Upper lobe of left lung (tissue), 6 donors: ENCODE measurements around the gene ZNF641. TPM values are rescaled to one million over a fixed set of nuclear protein-coding genes. Genes with fewer than 3 reads are reported as not detected.

Experiments used
- ATAC-seq, 2 donors: fragments of 200-7000 bp; cut with Tn5 transposase; one replicate each; pipeline ENCODE4 v1.9.1; 2022; ENCODE audit warnings: mild to moderate bottlenecking in 2 of 2, moderate library complexity in 2 of 2; ENCODE audit not compliant: low FRiP score in 2 of 2
- DNase-seq, 2 donors: peaks; one replicate each; pipeline ENCODE4 v3.0.0-alpha.2; 2019 to 2020
- H3K27ac ChIP-seq, 4 donors: fragments of 200-600 bp; sonication (generic); one replicate each; pipeline ENCODE4 v1.5.1; 2016 to 2019
- H3K27me3 ChIP-seq, 4 donors: fragments of 200-600 bp; sonication (generic); one replicate each; pipeline ENCODE4 v1.5.1; 2017 to 2019
- H3K36me3 ChIP-seq, 4 donors: fragments of 200-600 bp; sonication (generic); one replicate each; pipeline ENCODE4 v1.5.1; 2016 to 2019
- H3K4me1 ChIP-seq, 4 donors: fragments of 200-600 bp; sonication (generic); one replicate each; pipeline ENCODE4 v1.5.1; 2018 to 2019
- H3K4me3 ChIP-seq, 4 donors: fragments of 200-600 bp; sonication (generic); one replicate each; pipeline ENCODE4 v1.5.1; 2017 to 2019; ENCODE audit warnings: mild to moderate bottlenecking in 2 of 4, moderate library complexity in 1 of 4
- H3K9me3 ChIP-seq, 4 donors: fragments of 200-600 bp; sonication (generic); one replicate each; pipeline ENCODE4 v1.5.1; 2018 to 2019
- EP300 ChIP-seq, 4 donors: sonication (generic); formaldehyde crosslinking; IDR thresholded peaks; one replicate each; pipeline ENCODE4 v1.5.1; 2017; ENCODE audit warnings: antibody characterized with exemption in 4 of 4, control low read depth in 2 of 4
- POLR2A ChIP-seq, 4 donors: fragments of 450-650 bp; IDR thresholded peaks; one replicate each; pipeline ENCODE4 v1.5.1; 2016 to 2017; ENCODE audit warnings: antibody characterized with exemption in 4 of 4, mild to moderate bottlenecking in 2 of 4
- POLR2AphosphoS5 ChIP-seq, 2 donors: sonication (generic); formaldehyde crosslinking; IDR thresholded peaks; one replicate each; pipeline ENCODE4 v1.5.1; 2017; ENCODE audit warnings: antibody characterized with exemption in 2 of 2
- WGBS, 2 donors: methylation state at CpG; one replicate each; pipeline ENCODE4 v1.1.5; 2017 to 2018; 5-methylcytosine and 5-hydroxymethylcytosine counted together
- total RNA-seq, 6 donors: library from RNA; depleted of rRNA in 4 of 6; stranded (reverse); fragments of >200 nt in 4 of 6; gene quantifications; one replicate each; pipeline versions ENCODE4 v1.1.0 to v1.2.1, GENCODE V29; 2016 to 2021
- TF ChIP-seq, protein P1 (sequence below), 6 experiments: fragments of 450-650 bp in 4 of 6; fragments of 200-600 bp in 2 of 6; sonication (generic) in 2 of 6; IDR thresholded peaks; one replicate each; pipeline ENCODE4 v1.5.1; 2016 to 2019; ENCODE audit warnings: antibody characterized with exemption in 6 of 6
- donor health status: DM: no; HTN: no; CAD: no; lungs with moderate emphysema.
- donor health status: DM: no; HTN: yes; CAD: no; lungs with severe emphysema.

Gene ZNF641
- 10 to 100 TPM; 16.8 to 60.8 (median 24.6) TPM for total RNA-seq

DNA sequence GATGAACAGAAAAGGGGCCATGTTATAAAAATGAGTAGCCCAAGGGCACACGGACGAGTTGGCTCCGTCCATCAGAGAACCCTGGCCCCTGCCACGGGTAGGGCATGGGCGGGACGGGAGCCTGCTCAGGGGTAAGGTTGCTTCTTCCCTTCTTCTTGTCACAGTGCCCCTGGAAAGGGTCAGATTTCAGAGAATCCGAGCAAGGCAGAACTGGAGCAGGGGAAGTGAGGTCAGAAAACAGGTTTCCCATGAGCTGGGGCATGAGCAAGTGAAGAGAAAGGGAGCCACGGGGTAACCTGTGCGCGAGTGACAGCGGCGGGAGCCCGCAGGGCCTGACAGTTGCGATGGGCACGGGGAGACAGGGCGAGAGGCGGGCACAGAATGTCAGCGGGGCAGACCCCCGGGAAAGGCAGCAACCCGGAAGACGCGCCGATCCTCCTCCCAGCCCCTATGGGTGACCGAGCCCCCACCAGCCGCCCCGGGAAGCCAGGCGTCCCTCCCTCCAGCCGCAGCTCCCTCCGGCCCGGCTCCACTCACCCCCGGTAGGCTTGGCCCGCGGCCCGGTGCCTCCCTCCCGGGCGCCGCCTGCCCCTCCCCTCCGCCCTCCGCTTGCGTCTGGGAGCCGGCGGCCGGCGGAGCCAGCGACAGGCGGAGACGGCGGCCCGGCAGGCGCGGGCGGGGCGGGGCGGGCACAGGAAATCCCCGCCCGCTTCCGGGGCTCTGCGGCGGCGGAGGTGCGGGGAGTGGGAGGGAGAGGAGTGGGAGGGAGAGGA is at the start of gene ZNF641:
Gene ZNF641 (minus strand): TSS at position 671 of the 773 bp plus-strand sequence. CDS start 2,829 bp downstream, outside the sequence.
- no peaks in the 10 kb centered on the region for H3K27me3 ChIP-seq
- no peaks in the 10 kb centered on the region for H3K9me3 ChIP-seq
- 1 to 2% methylated on average over 18 to 30 of the region's 61 CpGs for WGBS, 2 donors
- ATAC-seq (peak; percentile 90 to 97), DNase-seq (peak; percentile 88 to 97)
- peak within 1 kb of the TSS; percentile 64 to 91 (median 78) for H3K4me3 ChIP-seq
- H3K27ac ChIP-seq, result peak within 1 kb of the TSS; percentile 92 to 97 (median 96)
- H3K4me1 ChIP-seq, result peaks cover 7 to 21% (median 20%) of the 10 kb centered on the region in 4 donors
- TF ChIP-seq EP300 (IDR thresholded peaks at IDR 0.05), result no peak
- peak in 1 of 2 donors; percentile 4 for TF ChIP-seq POLR2AphosphoS5 (IDR thresholded peaks at IDR 0.05)
- TF ChIP-seq, protein P1, sequence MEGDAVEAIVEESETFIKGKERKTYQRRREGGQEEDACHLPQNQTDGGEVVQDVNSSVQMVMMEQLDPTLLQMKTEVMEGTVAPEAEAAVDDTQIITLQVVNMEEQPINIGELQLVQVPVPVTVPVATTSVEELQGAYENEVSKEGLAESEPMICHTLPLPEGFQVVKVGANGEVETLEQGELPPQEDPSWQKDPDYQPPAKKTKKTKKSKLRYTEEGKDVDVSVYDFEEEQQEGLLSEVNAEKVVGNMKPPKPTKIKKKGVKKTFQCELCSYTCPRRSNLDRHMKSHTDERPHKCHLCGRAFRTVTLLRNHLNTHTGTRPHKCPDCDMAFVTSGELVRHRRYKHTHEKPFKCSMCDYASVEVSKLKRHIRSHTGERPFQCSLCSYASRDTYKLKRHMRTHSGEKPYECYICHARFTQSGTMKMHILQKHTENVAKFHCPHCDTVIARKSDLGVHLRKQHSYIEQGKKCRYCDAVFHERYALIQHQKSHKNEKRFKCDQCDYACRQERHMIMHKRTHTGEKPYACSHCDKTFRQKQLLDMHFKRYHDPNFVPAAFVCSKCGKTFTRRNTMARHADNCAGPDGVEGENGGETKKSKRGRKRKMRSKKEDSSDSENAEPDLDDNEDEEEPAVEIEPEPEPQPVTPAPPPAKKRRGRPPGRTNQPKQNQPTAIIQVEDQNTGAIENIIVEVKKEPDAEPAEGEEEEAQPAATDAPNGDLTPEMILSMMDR (IDR thresholded peaks at IDR 0.05), result peak in 1 of 6 experiments; percentile 2
- TF ChIP-seq POLR2A (IDR thresholded peaks at IDR 0.05), result peak in 1 of 4 donors; percentile 74
- peaks cover 4 to 26% (median 22%) of the 10 kb centered on the region in 4 donors for H3K36me3 ChIP-seq

DNA sequence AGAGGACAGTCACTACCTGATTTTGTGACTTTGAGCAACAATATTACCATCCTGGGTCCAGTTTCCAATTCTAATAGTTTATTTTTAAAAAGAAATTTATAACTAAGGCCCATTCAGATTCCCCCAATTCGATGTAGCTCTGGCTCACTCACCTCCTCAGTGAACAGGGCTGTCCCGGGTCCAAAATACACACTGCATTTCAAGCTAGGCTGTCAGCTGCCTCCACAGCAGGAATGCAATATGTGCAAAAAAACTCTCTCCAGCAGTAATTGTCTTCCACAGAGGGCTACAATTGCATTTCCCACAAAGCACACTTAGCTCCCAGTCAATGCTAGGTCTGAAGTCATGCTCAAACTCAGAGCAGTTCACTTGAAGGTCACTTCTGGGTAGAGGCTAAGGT is 39.3 kb upstream of the ZNF641 start:
- peaks cover 0 to 3% (median 0%) of the 10 kb centered on the region in 4 donors for H3K4me1 ChIP-seq
- no peaks in the 10 kb centered on the region for H3K36me3 ChIP-seq
- H3K27me3 ChIP-seq, result no peaks in the 10 kb centered on the region
- no peaks in the 10 kb centered on the region for H3K9me3 ChIP-seq
- ATAC-seq (no peak), DNase-seq (no peak)
- WGBS, 2 donors, result 50 to 51% methylated on average over 2 of the region's 2 CpGs
- TF ChIP-seq POLR2A (IDR thresholded peaks at IDR 0.05) (no peak), EP300 (IDR thresholded peaks at IDR 0.05) (no peak), POLR2AphosphoS5 (IDR thresholded peaks at IDR 0.05) (no peak)
- TF ChIP-seq, protein P1 (IDR thresholded peaks at IDR 0.05), result no peak
- H3K4me3 ChIP-seq, result no peak overlapping the region
- no peak overlapping the region for H3K27ac ChIP-seq

DNA sequence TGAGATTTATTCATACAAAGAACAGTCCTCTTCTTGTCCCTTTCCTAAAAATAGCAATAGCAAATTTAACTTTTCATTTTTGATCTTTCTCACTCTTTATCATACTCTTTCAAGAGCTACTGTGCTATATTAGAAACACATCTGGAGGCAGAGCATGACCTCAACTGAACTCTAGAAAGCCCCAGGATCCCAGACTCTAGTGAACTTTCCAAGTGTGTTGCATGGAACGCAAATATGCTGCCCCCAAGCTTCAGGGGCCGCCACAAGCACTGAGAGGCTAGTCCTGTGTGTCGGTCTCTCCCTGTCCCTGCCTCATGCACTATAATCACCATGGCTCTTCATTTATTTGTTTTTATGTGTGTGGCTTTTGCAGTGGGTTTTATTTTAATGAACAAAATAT is 38.7 kb upstream of the ZNF641 start:
- WGBS, 2 donors, result 73 to 100% methylated on average over 3 of the region's 3 CpGs
- no peak for TF ChIP-seq EP300 (IDR thresholded peaks at IDR 0.05)
- TF ChIP-seq, protein P1 (IDR thresholded peaks at IDR 0.05), result no peak
- TF ChIP-seq POLR2A (IDR thresholded peaks at IDR 0.05), result no peak
- no peak for TF ChIP-seq POLR2AphosphoS5 (IDR thresholded peaks at IDR 0.05)
- Histone ChIP-seq H3K9me3 (no peaks in the 10 kb centered on the region), H3K27ac (no peak overlapping the region), H3K27me3 (no peaks in the 10 kb centered on the region), H3K36me3 (no peaks in the 10 kb centered on the region), H3K4me3 (no peak overlapping the region), H3K4me1 (peaks cover 0 to 3% (median 0%) of the 10 kb centered on the region in 4 donors)
- ATAC-seq (peak in 1 of 2 donors; percentile 46), DNase-seq (no peak)

DNA sequence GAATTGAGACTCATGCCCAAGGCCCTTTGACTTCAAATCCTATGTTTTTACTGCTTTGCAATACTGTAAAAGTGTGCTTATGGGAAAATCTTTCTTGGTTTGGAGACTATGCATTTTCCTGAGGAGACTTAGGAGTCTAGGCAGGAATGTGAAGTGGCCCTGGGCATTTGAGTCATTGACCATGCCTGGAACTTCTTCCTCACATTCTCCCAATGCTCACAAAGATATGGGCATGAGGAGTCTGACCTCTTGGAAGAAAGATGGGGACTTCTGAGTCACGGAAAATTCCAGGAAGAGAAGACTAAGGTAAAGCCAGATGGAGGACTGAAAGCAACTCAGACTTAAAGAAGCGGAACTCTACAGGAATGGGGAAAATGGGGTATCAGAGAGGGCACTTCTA is 38.2 kb upstream of the ZNF641 start:
- no peak for DNase-seq
- TF ChIP-seq EP300 (IDR thresholded peaks at IDR 0.05) (no peak), POLR2AphosphoS5 (IDR thresholded peaks at IDR 0.05) (no peak), POLR2A (IDR thresholded peaks at IDR 0.05) (no peak)
- TF ChIP-seq, protein P1 (IDR thresholded peaks at IDR 0.05), result no peak
- Histone ChIP-seq H3K36me3 (no peaks in the 10 kb centered on the region), H3K27me3 (no peaks in the 10 kb centered on the region), H3K9me3 (no peaks in the 10 kb centered on the region), H3K27ac (no peak overlapping the region), H3K4me3 (no peak overlapping the region), H3K4me1 (peaks cover 0 to 3% (median 0%) of the 10 kb centered on the region in 4 donors)
- ATAC-seq, result peak in 1 of 2 donors; percentile 34
- WGBS, 2 donors, result 83 to 92% methylated on average over 2 of the region's 2 CpGs
